ENCODE measurements around the gene MAEA.

MAEA gene

GRCh38 chr4:1305781-1306455 is 16.2 kb downstream of the MAEA start:
- DNase-seq, result no peak

GRCh38 chr4:1307951-1308735 is 18.5 kb downstream of the MAEA start:
- no peak for DNase-seq

GRCh38 chr4:1309261-1310010 is 19.7 kb downstream of the MAEA start:
- DNase-seq, result peak; percentile 96

GRCh38 chr4:1310031-1310795 is 20.5 kb downstream of the MAEA start:
- no peak for DNase-seq

GRCh38 chr4:1310796-1311631 is 21.3 kb downstream of the MAEA start:
- DNase-seq, result no peak

GRCh38 chr4:1312821-1313640 is 23.3 kb downstream of the MAEA start:
- no peak for DNase-seq

- no peak for DNase-seq
Measured at GRCh38 chr4:1315306-1315705, 25.6 kb downstream of the MAEA start.

- no peak for DNase-seq
Measured at GRCh38 chr4:1315836-1316536, 26.3 kb downstream of the MAEA start.

GRCh38 chr4:1316537-1317168 is 27.0 kb downstream of the MAEA start:
- DNase-seq, result no peak

GRCh38 chr4:1317177-1318045 is 27.7 kb downstream of the MAEA start:
- no peak for DNase-seq

- DNase-seq, result no peak
Measured at GRCh38 chr4:1318046-1318375, 28.3 kb downstream of the MAEA start.

GRCh38 chr4:1318488-1319213 is 29.0 kb downstream of the MAEA start:
- DNase-seq, result no peak

- DNase-seq, result no peak
Measured at GRCh38 chr4:1321486-1321885, 31.8 kb downstream of the MAEA start.

- DNase-seq, result no peak
Measured at GRCh38 chr4:1321946-1322650, 32.4 kb downstream of the MAEA start.

GRCh38 chr4:1323280-1323634 is 33.6 kb downstream of the MAEA start:
- no peak for DNase-seq

GRCh38 chr4:1323635-1324442 is 34.1 kb downstream of the MAEA start:
- peak; percentile 96 for DNase-seq
